Suprapubic skin (tissue), 4 donors: ENCODE data around the gene ETV5. TPM values are rescaled to one million over a fixed set of nuclear protein-coding genes. Genes with fewer than 3 reads are reported as not detected.

Experiments
- DNase-seq, 2 donors: peaks; one replicate each; pipeline ENCODE4 v3.0.0-alpha.2; 2019; ENCODE audit warnings: low spot score in 2 of 2
- H3K27ac ChIP-seq: fragments of 200-600 bp; sonication (generic); one replicate; pipeline ENCODE4 v1.5.1; 2019
- H3K27me3 ChIP-seq: fragments of 200-600 bp; sonication (generic); one replicate; pipeline ENCODE4 v1.5.1; 2019
- H3K36me3 ChIP-seq: fragments of 200-600 bp; sonication (generic); one replicate; pipeline ENCODE4 v1.5.1; 2019
- H3K4me1 ChIP-seq: fragments of 200-600 bp; sonication (generic); one replicate; pipeline ENCODE4 v1.5.1; 2019
- H3K4me3 ChIP-seq: fragments of 200-600 bp; sonication (generic); one replicate; pipeline ENCODE4 v1.5.1; 2019; ENCODE audit warnings: mild to moderate bottlenecking
- H3K9me3 ChIP-seq: fragments of 200-600 bp; sonication (generic); one replicate; pipeline ENCODE4 v1.5.1; 2019
- EP300 ChIP-seq: sonication (generic); formaldehyde crosslinking; IDR thresholded peaks from one replicate; pipeline ENCODE4 v1.6.1; 2017; ENCODE audit warnings: antibody characterized with exemption
- POLR2A ChIP-seq, 2 donors: fragments of 450-650 bp; IDR thresholded peaks; one replicate each; pipeline ENCODE4 v1.6.1; 2017; ENCODE audit warnings: antibody characterized with exemption in 2 of 2, mild to moderate bottlenecking in 2 of 2, moderate library complexity in 2 of 2
- POLR2AphosphoS5 ChIP-seq, 3 donors: sonication (generic); formaldehyde crosslinking; IDR thresholded peaks; one replicate each; pipeline ENCODE4 v1.6.1; 2017; ENCODE audit warnings: antibody characterized with exemption in 3 of 3
- WGBS: methylation state at CpG from one replicate; pipeline ENCODE4 v1.1.5; 2018; 5-methylcytosine and 5-hydroxymethylcytosine counted together
- total RNA-seq, 4 donors: library from RNA; depleted of rRNA; stranded (reverse); fragments of >200 nt; gene quantifications; one replicate each; pipeline ENCODE4 v1.1.0, GENCODE V29; 2016
- TF ChIP-seq, protein P1 (sequence below), 2 donors: fragments of 200-600 bp in 1 of 2; fragments of 450-650 bp in 1 of 2; sonication (generic) in 1 of 2; IDR thresholded peaks; one replicate each; pipeline ENCODE4 v1.5.1; 2016 to 2019; ENCODE audit warnings: antibody characterized with exemption in 2 of 2, mild to moderate bottlenecking in 1 of 2, moderate library complexity in 1 of 2

ETV5 gene
- total RNA-seq, 4 donors from 2014 or later = 11.2 to 28.6 (median 16.7) TPM

DNA sequence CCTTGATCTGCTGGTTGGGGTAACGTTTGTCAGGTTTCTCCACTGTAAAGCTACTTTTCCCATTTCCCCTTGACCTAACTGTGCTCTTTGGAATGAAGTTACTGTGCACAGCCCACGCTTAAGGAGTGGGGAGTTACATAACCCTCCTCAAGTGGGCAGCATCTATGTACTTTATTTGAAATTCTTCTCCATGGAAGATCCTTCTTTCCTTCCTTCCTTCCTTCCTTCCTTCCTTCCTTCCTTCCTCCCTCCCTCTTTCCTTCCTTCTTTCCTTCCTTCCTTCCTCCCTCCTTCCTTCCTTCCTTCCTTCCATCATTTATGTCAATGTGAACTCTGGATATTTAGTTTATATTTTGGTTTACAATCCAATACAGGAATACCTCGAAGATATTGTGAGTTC, 94.0 kb downstream of the ETV5 start:
- TF ChIP-seq EP300 (no peak), POLR2AphosphoS5 (IDR thresholded peaks at IDR 0.05) (no peak), POLR2A (IDR thresholded peaks at IDR 0.05) (no peak)
- TF ChIP-seq, protein P1, sequence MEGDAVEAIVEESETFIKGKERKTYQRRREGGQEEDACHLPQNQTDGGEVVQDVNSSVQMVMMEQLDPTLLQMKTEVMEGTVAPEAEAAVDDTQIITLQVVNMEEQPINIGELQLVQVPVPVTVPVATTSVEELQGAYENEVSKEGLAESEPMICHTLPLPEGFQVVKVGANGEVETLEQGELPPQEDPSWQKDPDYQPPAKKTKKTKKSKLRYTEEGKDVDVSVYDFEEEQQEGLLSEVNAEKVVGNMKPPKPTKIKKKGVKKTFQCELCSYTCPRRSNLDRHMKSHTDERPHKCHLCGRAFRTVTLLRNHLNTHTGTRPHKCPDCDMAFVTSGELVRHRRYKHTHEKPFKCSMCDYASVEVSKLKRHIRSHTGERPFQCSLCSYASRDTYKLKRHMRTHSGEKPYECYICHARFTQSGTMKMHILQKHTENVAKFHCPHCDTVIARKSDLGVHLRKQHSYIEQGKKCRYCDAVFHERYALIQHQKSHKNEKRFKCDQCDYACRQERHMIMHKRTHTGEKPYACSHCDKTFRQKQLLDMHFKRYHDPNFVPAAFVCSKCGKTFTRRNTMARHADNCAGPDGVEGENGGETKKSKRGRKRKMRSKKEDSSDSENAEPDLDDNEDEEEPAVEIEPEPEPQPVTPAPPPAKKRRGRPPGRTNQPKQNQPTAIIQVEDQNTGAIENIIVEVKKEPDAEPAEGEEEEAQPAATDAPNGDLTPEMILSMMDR (IDR thresholded peaks at IDR 0.05) = no peak
- Histone ChIP-seq H3K27ac (no peak overlapping the region), H3K27me3 (no peaks in the 10 kb centered on the region), H3K36me3 (no peaks in the 10 kb centered on the region), H3K4me3 (no peak overlapping the region), H3K9me3 (peaks cover 7% of the 10 kb centered on the region), H3K4me1 (no peaks in the 10 kb centered on the region)
- WGBS = 90% methylated on average over 3 of the region's 3 CpGs
- DNase-seq = no peak

DNA sequence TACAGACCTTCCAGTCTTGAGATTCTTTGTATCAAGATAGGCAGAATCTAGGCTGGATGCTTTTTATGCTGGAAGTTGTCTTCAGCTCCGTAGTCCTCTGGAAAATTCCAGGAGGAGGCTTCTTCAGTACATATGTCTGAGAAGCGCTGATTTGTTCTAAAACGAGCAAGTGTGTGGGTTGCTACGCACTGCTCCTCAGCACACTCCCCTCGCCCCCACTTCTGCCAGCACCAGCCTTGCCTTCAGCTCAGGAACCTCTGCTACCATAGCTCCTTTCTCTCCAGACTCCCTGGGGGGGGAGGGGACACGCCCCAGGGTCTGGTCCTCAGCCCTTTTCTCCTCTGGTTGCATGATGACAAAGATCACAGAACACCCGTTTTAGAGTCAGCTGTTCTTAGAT, 95.6 kb downstream of the ETV5 start:
- Histone ChIP-seq H3K4me3 (no peak overlapping the region), H3K27me3 (no peaks in the 10 kb centered on the region), H3K4me1 (no peaks in the 10 kb centered on the region), H3K36me3 (no peaks in the 10 kb centered on the region), H3K27ac (no peak overlapping the region), H3K9me3 (peaks cover 7% of the 10 kb centered on the region)
- DNase-seq = no peak
- WGBS = 64% methylated on average over 7 of the region's 7 CpGs
- TF ChIP-seq POLR2AphosphoS5 (IDR thresholded peaks at IDR 0.05) = no peak
- no peak for TF ChIP-seq EP300
- no peak for TF ChIP-seq POLR2A (IDR thresholded peaks at IDR 0.05)

DNA sequence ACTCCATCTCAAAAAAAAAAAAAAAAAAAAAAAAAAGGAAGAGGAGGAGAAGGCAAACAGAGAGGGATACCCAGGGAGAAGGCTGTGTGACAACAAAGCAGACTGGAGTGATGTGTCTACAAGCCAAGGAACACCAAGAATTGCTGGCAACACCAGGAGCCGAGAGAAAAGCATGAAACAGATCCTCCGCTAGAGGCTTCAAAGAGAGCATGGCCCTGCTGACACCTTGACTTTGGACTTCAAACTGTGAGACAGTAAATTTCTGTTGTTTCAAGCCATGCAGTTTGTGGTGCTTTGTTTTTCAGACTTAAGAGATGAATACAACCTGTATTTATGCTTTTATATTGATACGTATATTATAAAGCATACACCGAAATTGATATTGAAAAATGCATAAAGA, 96.8 kb downstream of the ETV5 start:
- TF ChIP-seq POLR2A (IDR thresholded peaks at IDR 0.05) = no peak
- no peak for TF ChIP-seq POLR2AphosphoS5 (IDR thresholded peaks at IDR 0.05)
- TF ChIP-seq, protein P1 (IDR thresholded peaks at IDR 0.05) = no peak
- no peak for TF ChIP-seq EP300
- H3K9me3 ChIP-seq = peaks cover 7% of the 10 kb centered on the region
- DNase-seq = no peak
- no peak overlapping the region for H3K27ac ChIP-seq
- no peaks in the 10 kb centered on the region for H3K4me1 ChIP-seq
- no peaks in the 10 kb centered on the region for H3K36me3 ChIP-seq
- H3K27me3 ChIP-seq = no peaks in the 10 kb centered on the region
- no peak overlapping the region for H3K4me3 ChIP-seq
- 95% methylated on average over 4 of the region's 4 CpGs for WGBS

DNA sequence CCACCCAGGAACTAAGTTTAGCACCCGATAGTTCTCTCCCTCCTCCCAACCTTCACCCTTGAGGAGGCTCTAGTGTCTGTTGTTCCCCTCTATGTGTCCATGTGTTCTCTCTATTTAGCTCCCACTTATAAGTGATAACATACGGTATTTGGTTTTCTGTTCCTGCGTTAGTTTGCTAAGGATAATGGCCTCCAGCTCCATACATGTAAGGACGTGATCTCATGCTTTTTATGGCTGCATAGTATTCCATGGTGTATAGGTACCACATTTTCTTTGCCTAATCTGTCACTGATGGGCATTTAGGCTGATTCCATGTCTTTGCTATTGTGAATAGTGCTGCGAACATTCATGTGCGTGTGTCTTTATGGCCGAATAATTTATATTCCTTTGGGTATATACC, 104.2 kb downstream of the ETV5 start:
- 78% methylated on average over 7 of the region's 7 CpGs for WGBS
- Histone ChIP-seq H3K4me3 (no peak overlapping the region), H3K4me1 (no peaks in the 10 kb centered on the region), H3K27ac (no peak overlapping the region), H3K36me3 (no peaks in the 10 kb centered on the region), H3K9me3 (no peaks in the 10 kb centered on the region), H3K27me3 (no peaks in the 10 kb centered on the region)
- DNase-seq = no peak
- TF ChIP-seq POLR2A (IDR thresholded peaks at IDR 0.05) = no peak
- TF ChIP-seq EP300 = no peak
- TF ChIP-seq, protein P1 (IDR thresholded peaks at IDR 0.05) = no peak

DNA sequence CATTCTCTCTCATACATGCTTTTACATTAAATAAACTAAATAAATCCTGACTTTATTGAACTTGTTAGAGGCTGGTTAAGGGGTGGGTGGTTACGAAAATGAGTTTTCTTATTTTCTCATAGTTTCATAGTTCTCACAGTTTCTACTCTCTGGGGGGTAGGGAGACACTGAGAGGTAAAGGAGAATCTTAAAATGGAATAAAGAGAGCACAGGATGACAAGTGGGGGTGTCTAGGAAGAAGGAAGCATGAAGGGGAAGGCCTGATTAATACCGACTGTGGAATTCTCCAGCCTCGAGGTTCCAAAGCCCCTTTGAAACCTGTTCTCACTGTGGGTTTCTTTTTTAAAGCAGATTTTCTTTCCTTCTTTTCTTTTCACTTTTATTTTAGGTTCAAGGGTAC, 104.7 kb downstream of the ETV5 start:
- Histone ChIP-seq H3K36me3 (no peaks in the 10 kb centered on the region), H3K4me3 (no peak overlapping the region), H3K27me3 (no peaks in the 10 kb centered on the region), H3K4me1 (no peaks in the 10 kb centered on the region), H3K27ac (no peak overlapping the region), H3K9me3 (no peaks in the 10 kb centered on the region)
- TF ChIP-seq POLR2A (IDR thresholded peaks at IDR 0.05) = no peak
- TF ChIP-seq POLR2AphosphoS5 (IDR thresholded peaks at IDR 0.05) = no peak
- no peak for TF ChIP-seq EP300
- TF ChIP-seq, protein P1 (IDR thresholded peaks at IDR 0.05) = no peak
- no peak for DNase-seq
- WGBS = 52% methylated on average over 3 of the region's 3 CpGs

DNA sequence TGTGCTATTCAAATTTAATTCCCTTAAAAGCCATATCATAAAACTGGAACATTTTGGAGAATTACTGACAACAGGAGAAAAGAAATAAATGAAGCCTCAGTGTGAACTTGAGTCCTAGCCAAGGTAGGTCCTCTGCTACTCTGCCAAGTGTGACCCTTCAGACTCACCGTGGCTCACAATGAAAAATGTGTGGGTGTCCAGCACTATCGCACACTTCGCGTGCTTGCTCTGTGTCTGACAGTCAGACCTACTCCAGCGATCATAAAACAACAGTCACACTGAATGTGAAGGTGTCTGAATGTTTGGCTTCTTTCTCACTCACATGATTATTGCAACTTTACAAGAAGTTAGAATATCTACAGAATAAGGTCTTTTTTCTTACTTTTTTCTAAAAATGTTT, 105.3 kb downstream of the ETV5 start:
- DNase-seq = no peak
- TF ChIP-seq EP300 (no peak), POLR2A (IDR thresholded peaks at IDR 0.05) (no peak), POLR2AphosphoS5 (IDR thresholded peaks at IDR 0.05) (no peak)
- TF ChIP-seq, protein P1 (IDR thresholded peaks at IDR 0.05) = no peak
- Histone ChIP-seq H3K27ac (no peak overlapping the region), H3K27me3 (no peaks in the 10 kb centered on the region), H3K4me3 (no peak overlapping the region), H3K36me3 (no peaks in the 10 kb centered on the region), H3K9me3 (no peaks in the 10 kb centered on the region), H3K4me1 (no peaks in the 10 kb centered on the region)
- 68% methylated on average over 5 of the region's 5 CpGs for WGBS
